ENCODE results near the gene AGAP1.

Gene AGAP1

DNA sequence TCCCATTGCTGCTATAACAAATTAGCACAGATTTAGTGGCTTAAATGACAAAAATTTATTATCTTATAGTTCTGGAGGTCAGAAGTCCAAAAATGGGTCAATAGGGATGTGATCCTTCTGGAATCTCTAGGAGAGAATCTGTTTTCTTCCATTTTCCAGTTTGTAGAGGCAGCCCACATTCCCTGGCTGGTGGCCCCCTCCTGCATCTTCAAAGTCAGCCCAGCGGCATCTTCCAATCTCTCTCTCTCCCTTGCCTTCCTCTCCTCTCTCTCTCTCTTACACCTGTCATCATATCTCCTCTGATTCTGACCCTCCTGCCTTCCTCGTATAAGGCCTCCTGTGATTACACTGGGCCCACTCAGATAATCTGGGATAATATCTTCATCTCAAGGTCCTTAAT is 3.9 kb upstream of the AGAP1 start:
- DNase-seq (ENCODE audit: low spot score) = no peak

DNA sequence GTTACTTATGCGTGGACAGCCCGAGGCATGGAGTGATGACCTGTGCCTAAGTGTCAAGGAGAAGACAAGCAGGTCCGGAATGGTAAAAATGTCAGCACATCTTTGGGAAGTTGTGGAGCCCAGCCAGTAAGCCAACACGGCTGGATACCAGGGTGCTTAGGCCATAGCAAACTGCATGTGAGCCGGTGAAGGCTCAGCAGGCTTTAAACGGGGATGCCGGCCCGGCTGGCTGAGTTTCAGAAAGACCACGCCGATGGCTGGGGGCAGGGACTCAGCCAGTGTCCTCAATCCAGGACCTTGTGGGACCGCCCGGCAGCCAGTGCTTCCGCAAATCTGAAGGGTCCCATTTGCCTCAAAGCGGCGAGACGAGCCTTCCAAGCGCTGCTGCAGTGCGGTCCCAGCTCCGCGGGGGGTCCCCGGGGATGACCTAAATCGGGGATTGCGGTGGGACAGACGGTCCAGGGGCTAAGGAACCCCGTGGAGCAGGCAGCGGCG is 946 bp upstream of the AGAP1 start:
- no peak for DNase-seq (ENCODE audit: low spot score)

DNA sequence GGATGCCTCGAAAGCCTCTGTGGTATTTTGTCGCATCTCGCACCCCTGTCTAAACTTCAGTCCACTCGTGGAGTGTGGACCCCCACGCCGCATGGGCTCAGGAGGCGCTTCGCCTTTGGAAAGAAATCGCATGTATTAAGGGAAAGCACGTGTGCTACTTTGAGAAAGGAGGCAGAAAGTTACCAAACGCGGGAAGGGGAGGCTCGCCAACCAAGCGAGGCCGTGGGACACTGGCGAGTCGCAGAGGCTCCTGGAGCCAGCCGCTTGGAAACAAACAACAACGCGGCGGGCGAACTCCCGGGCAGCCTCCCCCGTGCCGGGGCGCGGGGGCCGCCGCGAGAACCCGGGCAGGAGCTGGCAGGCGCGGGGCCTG is 455 bp upstream of the AGAP1 start:
- no peak for DNase-seq (ENCODE audit: low spot score)

DNA sequence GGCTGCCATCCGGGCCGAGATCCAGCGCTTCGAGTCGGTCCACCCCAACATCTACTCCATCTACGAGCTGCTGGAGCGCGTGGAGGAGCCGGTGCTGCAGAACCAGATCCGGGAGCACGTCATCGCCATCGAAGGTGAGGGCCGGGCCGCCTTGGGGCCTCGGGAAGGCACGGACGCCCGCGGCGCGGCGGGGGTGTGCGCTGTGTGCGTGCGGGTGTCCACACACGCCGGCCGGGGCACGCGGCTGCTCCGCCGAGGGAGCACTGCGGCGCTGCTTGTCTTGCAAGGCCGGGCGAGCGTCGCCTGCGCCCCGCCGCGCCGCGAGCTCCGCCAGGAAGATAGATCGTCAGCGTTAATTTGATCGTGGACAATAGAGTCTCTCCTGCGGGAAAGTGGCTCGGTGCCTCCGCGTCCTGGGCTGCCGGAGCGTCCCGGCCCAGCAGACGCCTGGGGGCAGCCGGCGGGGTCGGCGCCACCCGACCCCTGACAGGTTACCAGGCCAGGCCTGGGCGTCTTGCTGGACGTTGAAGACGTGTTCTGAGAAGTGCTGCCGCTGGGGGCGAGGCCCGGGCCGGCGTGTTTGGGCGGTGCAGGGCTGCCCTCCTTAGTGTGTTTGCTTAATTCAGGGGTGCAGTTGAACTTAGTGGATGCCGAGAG is 1.0 kb downstream of the AGAP1 start:
- DNase-seq (ENCODE audit: low spot score) = no peak

GRCh38 chr2:235495373-235496238 is 1.8 kb downstream of the AGAP1 start:
- DNase-seq (ENCODE audit: low spot score) = no peak

DNA sequence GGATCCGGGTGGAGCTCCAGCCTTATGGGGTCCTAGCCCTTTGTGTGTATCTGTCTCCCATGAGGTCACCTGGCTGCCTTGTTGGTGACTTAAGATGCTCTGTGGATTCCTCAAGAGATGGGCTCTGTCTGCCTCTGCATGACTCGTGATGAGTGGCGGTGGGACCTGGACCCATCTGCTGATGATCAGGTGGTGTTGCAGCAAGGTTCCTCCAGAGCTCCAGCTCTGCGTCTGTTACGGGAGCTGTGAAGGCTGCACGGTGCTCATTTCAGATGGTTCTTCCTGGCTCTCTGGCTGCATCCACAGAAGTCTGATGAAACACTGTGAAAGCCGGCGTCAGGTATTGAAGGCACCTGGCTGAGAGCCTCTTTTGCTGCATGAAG is 2.4 kb downstream of the AGAP1 start:
- DNase-seq (ENCODE audit: low spot score) = no peak

DNA sequence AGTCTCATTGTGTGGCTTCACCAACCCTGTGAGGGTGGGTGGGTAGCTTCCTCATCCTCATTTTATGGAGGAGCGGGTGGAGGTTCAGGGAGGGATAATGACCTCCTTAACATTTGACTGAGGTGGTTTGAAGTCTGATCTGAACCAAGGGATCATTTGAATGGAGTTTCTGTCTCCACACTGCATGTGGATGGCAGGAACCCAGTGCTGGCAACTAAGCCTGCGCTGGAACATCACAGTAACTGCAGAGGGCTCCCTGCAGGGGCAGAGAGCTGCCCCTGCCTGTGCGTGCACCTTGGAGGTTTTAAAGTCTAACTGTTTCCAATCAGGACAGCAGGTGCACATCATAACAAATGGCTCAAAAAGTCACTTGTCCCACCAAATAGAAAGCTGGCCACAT is 3.3 kb downstream of the AGAP1 start:
- DNase-seq (ENCODE audit: low spot score) = no peak

DNA sequence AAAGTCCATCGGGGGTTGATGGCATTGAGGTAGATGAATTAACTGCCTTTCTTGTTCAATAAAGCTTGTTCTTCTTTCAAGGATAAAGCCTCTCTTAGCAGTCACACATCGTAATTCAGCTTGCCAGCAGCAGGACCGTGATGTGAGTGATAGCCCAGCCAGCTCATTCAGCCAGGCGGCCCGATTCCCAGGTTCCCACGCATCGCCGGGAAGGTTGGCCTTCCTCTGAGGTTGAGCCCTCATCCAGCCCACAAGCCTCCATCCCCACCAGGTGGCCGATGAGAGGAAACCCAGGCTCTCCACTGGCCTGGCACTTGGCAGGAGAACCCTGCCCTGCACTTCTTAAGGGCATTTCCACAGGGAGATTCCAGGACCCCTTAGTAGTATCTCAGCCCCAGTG is 4.7 kb downstream of the AGAP1 start:
- DNase-seq (ENCODE audit: low spot score) = no peak

DNA sequence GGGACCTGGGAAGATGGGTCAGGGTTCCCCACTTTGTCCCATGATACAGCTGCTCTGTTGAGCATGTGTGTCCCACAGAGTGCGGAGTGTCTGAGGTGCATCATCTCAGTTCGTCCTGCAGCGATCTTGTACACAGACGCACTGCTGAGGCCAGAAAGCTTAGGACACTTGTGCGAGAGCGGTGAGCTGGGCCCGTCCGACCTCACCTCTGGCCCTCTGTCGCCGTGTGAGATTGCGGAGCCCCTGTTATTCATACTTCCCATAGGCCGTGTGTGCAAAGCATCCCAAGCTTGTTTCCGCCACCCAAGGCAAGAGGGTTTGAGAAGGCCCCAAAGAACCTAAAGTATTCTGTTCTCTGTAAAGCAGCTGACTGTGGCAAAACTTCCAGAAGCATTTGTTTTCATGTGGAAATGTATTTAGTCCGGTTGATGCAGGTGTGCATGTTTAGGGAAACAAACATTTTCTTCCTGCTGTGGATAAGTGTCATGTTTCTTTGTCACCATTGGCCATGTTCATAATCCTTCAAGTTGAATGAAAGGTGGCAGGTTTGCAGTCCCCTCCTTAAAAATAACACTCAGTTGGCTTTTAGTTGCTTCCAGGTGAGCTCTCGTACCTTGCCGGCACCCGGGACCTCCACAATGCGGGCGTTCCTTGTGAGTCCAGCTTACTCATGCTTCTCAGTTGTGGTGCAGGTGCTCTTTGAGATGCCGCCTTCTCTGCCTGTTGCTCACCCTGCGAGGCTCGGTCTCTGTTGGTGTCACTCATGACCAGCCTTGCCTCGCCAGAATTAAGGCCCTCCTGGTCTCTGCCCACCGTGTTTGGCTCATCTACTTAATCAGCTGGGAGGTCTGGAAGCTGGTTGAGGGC is 5.3 kb downstream of the AGAP1 start:
- no peak for DNase-seq (ENCODE audit: low spot score)

GRCh38 chr2:235500110-235500760 is 6.4 kb downstream of the AGAP1 start:
- DNase-seq (ENCODE audit: low spot score) = no peak

GRCh38 chr2:235500761-235501672 is 7.2 kb downstream of the AGAP1 start:
- no peak for DNase-seq (ENCODE audit: low spot score)

DNA sequence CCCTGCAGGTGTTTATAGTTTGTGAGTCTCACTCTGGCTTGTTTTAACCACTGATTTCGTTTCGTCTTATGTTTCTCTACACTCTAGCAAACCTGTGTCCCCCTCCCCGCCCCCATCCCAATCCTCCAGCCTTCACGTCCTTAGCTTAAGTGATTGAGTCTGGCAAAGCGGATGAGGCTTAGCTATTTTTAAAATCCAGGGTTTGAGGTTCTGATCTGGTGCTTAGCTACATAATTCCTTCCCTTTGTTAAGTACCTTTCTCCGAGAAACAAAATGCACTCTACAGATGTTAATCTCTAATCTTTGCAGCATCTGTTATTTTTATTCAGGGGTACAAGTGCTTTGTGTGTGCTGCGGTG is 7.8 kb downstream of the AGAP1 start:
- DNase-seq (ENCODE audit: low spot score) = no peak

GRCh38 chr2:235502336-235502735 is 8.5 kb downstream of the AGAP1 start:
- DNase-seq (ENCODE audit: low spot score) = no peak

- DNase-seq (ENCODE audit: low spot score) = no peak
These were observed 10.8 kb downstream of the AGAP1 start for GRCh38 chr2:235504441-235505180.

GRCh38 chr2:235505181-235505741 is 11.4 kb downstream of the AGAP1 start:
- DNase-seq (ENCODE audit: low spot score) = no peak

GRCh38 chr2:235506291-235506996 is 12.6 kb downstream of the AGAP1 start:
- no peak for DNase-seq (ENCODE audit: low spot score)

DNA sequence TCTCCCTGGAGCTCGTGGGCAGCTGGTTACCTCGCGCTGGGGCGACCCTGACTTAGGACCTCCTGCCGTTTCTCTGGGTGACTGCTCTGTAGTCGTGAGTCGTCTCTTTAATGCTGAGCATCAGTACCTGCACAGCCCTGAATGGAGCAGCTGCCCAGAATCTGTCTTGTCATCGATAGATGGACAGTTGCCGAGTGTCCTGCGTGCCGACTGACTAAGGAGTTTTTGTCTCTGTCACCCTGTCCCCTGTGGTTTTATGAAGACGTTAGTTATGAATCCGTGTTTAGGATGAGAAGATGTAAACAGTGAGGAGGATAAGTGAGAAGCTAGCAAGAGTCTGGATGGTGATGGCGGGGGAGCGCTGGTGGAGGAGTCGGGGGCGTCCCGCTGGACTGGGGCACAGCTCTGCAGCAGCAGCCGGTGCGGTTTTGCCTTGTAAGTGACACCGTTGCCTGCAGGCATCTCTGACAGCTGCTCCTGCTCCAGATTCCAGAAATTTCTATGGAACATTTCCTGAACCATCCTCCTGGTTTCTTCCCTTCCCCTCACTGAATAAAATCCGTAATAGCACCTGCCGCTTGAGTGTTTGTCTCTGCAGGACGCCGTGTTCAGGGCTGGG is 13.3 kb downstream of the AGAP1 start:
- no peak for DNase-seq (ENCODE audit: low spot score)

DNA sequence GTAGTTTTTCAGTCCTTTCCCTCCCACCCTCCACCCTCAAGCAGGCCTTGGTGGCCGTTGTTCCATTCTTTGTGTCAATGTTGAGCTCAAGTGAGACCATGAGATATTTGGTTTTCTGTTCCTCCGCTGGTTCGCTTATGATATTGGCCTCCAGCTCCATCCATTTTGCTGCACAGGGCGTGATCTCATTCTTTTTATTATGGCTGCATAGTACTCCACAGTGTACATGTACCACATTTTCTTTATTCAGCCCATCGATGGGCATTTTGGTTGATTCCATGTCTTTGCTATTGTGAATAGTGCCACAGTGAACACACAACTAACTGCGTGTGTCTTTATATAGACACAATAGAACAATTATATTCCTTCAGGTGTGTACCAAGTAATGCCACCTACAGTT is 14.1 kb downstream of the AGAP1 start:
- DNase-seq (ENCODE audit: low spot score) = no peak

All from CD4-positive, alpha-beta T cell treated with Interleukin-6 at 100 ng/mL for 8 hours (primary cell).